Smooth muscle cell (in vitro differentiated cells): ENCODE results near the gene INPP1. TPM values are rescaled to one million over a fixed set of nuclear protein-coding genes. Genes with fewer than 3 reads are reported as not detected.

Experiments used
- DNase-seq: peaks from one replicate; lab custom pipeline; 2025; ENCODE audit not compliant: unreplicated experiment; lab: John Stamatoyannopoulos, UW
- H2AFZ ChIP-seq: fragments of 200-600 bp; sonication (generic); 2 replicates; pipeline ENCODE4 v1.6.0; 2016; ENCODE audit warnings: antibody characterized with exemption, low read depth, mild to moderate bottlenecking
- H3F3A ChIP-seq: fragments of 200-600 bp; sonication (generic); 2 replicates; pipeline ENCODE4 v1.6.0; 2017; ENCODE audit warnings: antibody characterized with exemption, low read depth
- H3K27ac ChIP-seq: fragments of 200-600 bp; sonication (generic); 2 replicates; pipeline ENCODE4 v1.5.1; 2016; ENCODE audit warnings: low read depth, mild to moderate bottlenecking
- H3K27me3 ChIP-seq: fragments of 200-600 bp; sonication (generic); 2 replicates; pipeline ENCODE4 v1.6.1; 2016; ENCODE audit warnings: low read depth, mild to moderate bottlenecking
- H3K36me3 ChIP-seq: fragments of 200-600 bp; sonication (generic); 2 replicates; pipeline ENCODE4 v1.5.1; 2016; ENCODE audit warnings: low read depth
- H3K4me1 ChIP-seq: fragments of 200-600 bp; sonication (generic); 2 replicates; pipeline ENCODE4 v1.5.1; 2016; ENCODE audit warnings: low read depth
- H3K4me2 ChIP-seq: fragments of 200-600 bp; sonication (generic); 2 replicates; pipeline ENCODE4 v1.6.0; 2016; ENCODE audit warnings: mild to moderate bottlenecking
- H3K4me3 ChIP-seq: fragments of 200-600 bp; sonication (generic); 2 replicates; pipeline ENCODE4 v1.5.1; 2016; ENCODE audit warnings: mild to moderate bottlenecking
- H3K79me2 ChIP-seq: fragments of 200-600 bp; sonication (generic); 2 replicates; pipeline ENCODE4 v1.6.0; 2016; ENCODE audit warnings: low read depth, mild to moderate bottlenecking
- H3K9ac ChIP-seq: fragments of 200-600 bp; sonication (generic); 2 replicates; pipeline ENCODE4 v1.6.0; 2016; ENCODE audit warnings: low read depth
- H3K9me3 ChIP-seq: fragments of 200-600 bp; sonication (generic); replicated peaks from 2 replicates; pipeline ENCODE4 v1.5.1; 2016; ENCODE audit warnings: low read depth
- H4K20me1 ChIP-seq: fragments of 200-600 bp; sonication (generic); 2 replicates; pipeline ENCODE4 v1.6.0; 2016; ENCODE audit warnings: low read depth
- WGBS: methylation state at CpG from one replicate; pipeline ENCODE4 v1.1.7; 2016; ENCODE audit warnings: low lambda C conversion rate; 5-methylcytosine and 5-hydroxymethylcytosine counted together
- polyA plus RNA-seq: library from polyadenylated mRNA; unstranded; fragments of >200 nt; fragmentation: Nextera tagmentation; extraction: Ambion mirVana; gene quantifications from 2 replicates; pipeline ENCODE4 v1.2.1, GENCODE V29; 2016
- total RNA-seq: library from RNA; depleted of rRNA; stranded (reverse); fragments of >200 nt; gene quantifications from 2 replicates; pipeline ENCODE4 v1.2.3, GENCODE V29; 2014
- TF ChIP-seq, protein P1 (sequence below): fragments of 200-600 bp; sonication (generic); IDR thresholded peaks from 2 replicates; pipeline ENCODE4 v1.5.1; 2017; ENCODE audit warnings: borderline replicate concordance, mild to moderate bottlenecking, antibody characterized with exemption; ENCODE audit not compliant: insufficient read depth, poor library complexity, severe bottlenecking

INPP1 gene
- total and polyA plus RNA-seq, 2 experiments from 2014 or later: 4.5 to 14.3 TPM

GRCh38 chr2:190360561-190360960, 17.2 kb downstream of the INPP1 start:
- no peak overlapping the region for H3K9ac ChIP-seq
- H3K79me2 ChIP-seq: no peaks in the 10 kb centered on the region
- no peak overlapping the region for H2AFZ ChIP-seq
- no peak overlapping the region for H3K4me3 ChIP-seq
- no peaks in the 10 kb centered on the region for H3K4me1 ChIP-seq
- H3K36me3 ChIP-seq: peaks cover 3% of the 10 kb centered on the region
- no peak overlapping the region for H3K27ac ChIP-seq
- H3F3A ChIP-seq: no peaks in the 10 kb centered on the region
- no peak overlapping the region for H3K4me2 ChIP-seq
- H3K9me3 ChIP-seq: no peaks in the 10 kb centered on the region
- TF ChIP-seq, protein P1, sequence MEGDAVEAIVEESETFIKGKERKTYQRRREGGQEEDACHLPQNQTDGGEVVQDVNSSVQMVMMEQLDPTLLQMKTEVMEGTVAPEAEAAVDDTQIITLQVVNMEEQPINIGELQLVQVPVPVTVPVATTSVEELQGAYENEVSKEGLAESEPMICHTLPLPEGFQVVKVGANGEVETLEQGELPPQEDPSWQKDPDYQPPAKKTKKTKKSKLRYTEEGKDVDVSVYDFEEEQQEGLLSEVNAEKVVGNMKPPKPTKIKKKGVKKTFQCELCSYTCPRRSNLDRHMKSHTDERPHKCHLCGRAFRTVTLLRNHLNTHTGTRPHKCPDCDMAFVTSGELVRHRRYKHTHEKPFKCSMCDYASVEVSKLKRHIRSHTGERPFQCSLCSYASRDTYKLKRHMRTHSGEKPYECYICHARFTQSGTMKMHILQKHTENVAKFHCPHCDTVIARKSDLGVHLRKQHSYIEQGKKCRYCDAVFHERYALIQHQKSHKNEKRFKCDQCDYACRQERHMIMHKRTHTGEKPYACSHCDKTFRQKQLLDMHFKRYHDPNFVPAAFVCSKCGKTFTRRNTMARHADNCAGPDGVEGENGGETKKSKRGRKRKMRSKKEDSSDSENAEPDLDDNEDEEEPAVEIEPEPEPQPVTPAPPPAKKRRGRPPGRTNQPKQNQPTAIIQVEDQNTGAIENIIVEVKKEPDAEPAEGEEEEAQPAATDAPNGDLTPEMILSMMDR: no peak
- no peaks in the 10 kb centered on the region for H4K20me1 ChIP-seq
- no peak for DNase-seq
- no peaks in the 10 kb centered on the region for H3K27me3 ChIP-seq

- Histone ChIP-seq H3K36me3 (peaks cover 3% of the 10 kb centered on the region), H3K4me2 (no peak overlapping the region), H3K79me2 (no peaks in the 10 kb centered on the region), H3K27ac (no peak overlapping the region), H3K4me1 (no peaks in the 10 kb centered on the region), H3K9ac (no peak overlapping the region), H2AFZ (no peak overlapping the region), H4K20me1 (no peaks in the 10 kb centered on the region), H3K27me3 (no peaks in the 10 kb centered on the region), H3F3A (no peaks in the 10 kb centered on the region), H3K9me3 (no peaks in the 10 kb centered on the region), H3K4me3 (no peak overlapping the region)
- DNase-seq: no peak
- WGBS: 96% methylated on average over 3 of the region's 3 CpGs
- TF ChIP-seq, protein P1: no peak
These were observed 17.6 kb downstream of the INPP1 start for GRCh38 chr2:190360965-190361364.

DNA sequence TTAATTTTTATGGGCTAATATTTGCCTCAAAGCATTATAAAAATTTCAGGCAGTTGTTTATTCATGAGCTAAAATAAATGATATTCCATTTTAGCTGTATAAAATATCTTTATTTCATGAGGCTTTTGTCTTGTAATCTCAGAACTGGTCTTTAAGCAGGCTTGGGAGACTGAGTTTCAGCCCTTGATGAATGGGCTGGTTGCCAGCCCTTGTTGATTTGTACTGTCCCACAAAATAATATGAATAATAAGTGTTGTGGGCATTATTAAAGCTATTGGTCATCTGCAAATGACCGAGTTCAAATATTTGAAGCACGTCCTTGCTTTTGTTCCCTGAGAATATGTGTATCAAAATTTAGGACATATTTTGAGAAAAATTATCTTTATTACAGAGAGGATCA, 18.2 kb downstream of the INPP1 start:
- Histone ChIP-seq H2AFZ (no peak overlapping the region), H3F3A (no peaks in the 10 kb centered on the region), H3K27ac (no peak overlapping the region), H4K20me1 (no peaks in the 10 kb centered on the region), H3K4me2 (no peak overlapping the region), H3K9ac (no peak overlapping the region), H3K36me3 (peaks cover 3% of the 10 kb centered on the region), H3K4me3 (no peak overlapping the region), H3K27me3 (no peaks in the 10 kb centered on the region), H3K79me2 (no peaks in the 10 kb centered on the region), H3K9me3 (no peaks in the 10 kb centered on the region), H3K4me1 (no peaks in the 10 kb centered on the region)
- DNase-seq: no peak
- TF ChIP-seq, protein P1: no peak
- 92% methylated on average over 2 of the region's 2 CpGs for WGBS

DNA sequence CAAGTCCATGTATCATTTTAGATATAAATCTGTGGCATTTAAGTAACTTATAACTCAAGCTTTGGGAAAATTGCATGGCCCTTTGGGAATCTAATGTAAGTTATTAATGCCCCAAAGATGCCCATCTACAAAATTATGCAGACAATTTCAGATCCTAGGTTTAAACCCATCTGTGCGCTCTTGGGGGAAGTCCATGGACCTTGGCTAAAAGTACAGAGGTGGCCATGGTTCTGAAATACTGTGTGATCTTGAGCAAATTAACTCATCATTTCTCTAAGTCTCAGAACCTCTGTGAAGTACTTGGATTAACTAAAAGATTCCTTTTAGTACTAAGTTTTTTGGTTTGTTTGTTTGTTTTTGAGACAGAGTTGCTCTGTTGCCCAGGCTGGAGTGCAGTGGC, 19.5 kb downstream of the INPP1 start:
- no peak overlapping the region for H3K4me3 ChIP-seq
- DNase-seq: no peak
- 97% methylated on average over 1 of the region's 1 CpG for WGBS
- H2AFZ ChIP-seq: no peak overlapping the region
- H3K27me3 ChIP-seq: no peaks in the 10 kb centered on the region
- no peak overlapping the region for H3K27ac ChIP-seq
- no peaks in the 10 kb centered on the region for H3F3A ChIP-seq
- no peaks in the 10 kb centered on the region for H3K4me1 ChIP-seq
- no peak overlapping the region for H3K4me2 ChIP-seq
- no peaks in the 10 kb centered on the region for H3K9me3 ChIP-seq
- TF ChIP-seq, protein P1: no peak
- H3K36me3 ChIP-seq: peaks cover 3% of the 10 kb centered on the region
- H3K9ac ChIP-seq: no peak overlapping the region
- H3K79me2 ChIP-seq: no peaks in the 10 kb centered on the region
- no peaks in the 10 kb centered on the region for H4K20me1 ChIP-seq
